Parathyroid adenoma (tissue), 2 donors: ENCODE results near the gene IFIH1.

Source experiments
- H2AFZ ChIP-seq: fragments of 300-600 bp; sonication (generic); one replicate; pipeline ENCODE4 v1.7.0; 2017; ENCODE audit warnings: antibody characterized with exemption, mild to moderate bottlenecking
- H3K27ac ChIP-seq: fragments of 300-600 bp; sonication (generic); one replicate; pipeline ENCODE4 v1.7.0; 2017
- H3K27me3 ChIP-seq: fragments of 300-600 bp; sonication (generic); one replicate; pipeline ENCODE4 v1.7.0; 2017; ENCODE audit warnings: low read length; ENCODE audit not compliant: control insufficient read depth, insufficient read depth
- H3K36me3 ChIP-seq: fragments of 300-600 bp; sonication (generic); one replicate; pipeline ENCODE4 v1.7.0; 2017; ENCODE audit warnings: low read length; ENCODE audit not compliant: control insufficient read depth, insufficient read depth
- H3K4me1 ChIP-seq: fragments of 300-600 bp; sonication (generic); one replicate; pipeline ENCODE4 v1.7.0; 2017; ENCODE audit warnings: control low read depth
- H3K4me2 ChIP-seq: fragments of 300-600 bp; sonication (generic); one replicate; pipeline ENCODE4 v1.7.0; 2017; ENCODE audit warnings: low read length
- H3K4me3 ChIP-seq: fragments of 300-600 bp; sonication (generic); one replicate; pipeline ENCODE4 v1.7.0; 2017; ENCODE audit warnings: low read depth, low read length
- H3K79me2 ChIP-seq: fragments of 300-600 bp; sonication (generic); one replicate; pipeline ENCODE4 v1.7.0; 2017; ENCODE audit warnings: control low read depth
- H3K9ac ChIP-seq: fragments of 300-600 bp; sonication (generic); one replicate; pipeline ENCODE4 v1.7.0; 2017; ENCODE audit warnings: mild to moderate bottlenecking
- H3K9me3 ChIP-seq: fragments of 300-600 bp; sonication (generic); one replicate; pipeline ENCODE4 v1.7.0; 2017; ENCODE audit warnings: low read length; ENCODE audit not compliant: control insufficient read depth
- CTCF ChIP-seq: fragments of 300-600 bp; sonication (generic); IDR thresholded peaks from one replicate; pipeline ENCODE4 v1.7.0; 2017; ENCODE audit warnings: antibody characterized with exemption, mild to moderate bottlenecking
- donor health status: primary hyperparathyroidism.

IFIH1 gene

GRCh38 chr2:162308747-162309503, 9.6 kb downstream of the IFIH1 start:
- Histone ChIP-seq H3K79me2 (no peaks in the 10 kb centered on the region), H3K36me3 (no peaks in the 10 kb centered on the region), H3K27me3 (no peaks in the 10 kb centered on the region), H3K9me3 (no peaks in the 10 kb centered on the region), H3K4me2 (no peak overlapping the region), H3K9ac (no peak overlapping the region), H3K4me1 (no peaks in the 10 kb centered on the region), H2AFZ (no peak overlapping the region), H3K4me3 (no peak overlapping the region), H3K27ac (no peak overlapping the region)
- TF ChIP-seq CTCF, result no peak

- no peak overlapping the region for H3K9ac ChIP-seq
- H3K4me1 ChIP-seq, result no peaks in the 10 kb centered on the region
- H3K4me2 ChIP-seq, result no peak overlapping the region
- no peak overlapping the region for H2AFZ ChIP-seq
- no peak for TF ChIP-seq CTCF
- H3K9me3 ChIP-seq, result no peaks in the 10 kb centered on the region
- H3K27me3 ChIP-seq, result no peaks in the 10 kb centered on the region
- no peaks in the 10 kb centered on the region for H3K36me3 ChIP-seq
- no peaks in the 10 kb centered on the region for H3K79me2 ChIP-seq
- no peak overlapping the region for H3K27ac ChIP-seq
- no peak overlapping the region for H3K4me3 ChIP-seq
Measured at GRCh38 chr2:162305901-162306300, 12.6 kb downstream of the IFIH1 start.

DNA sequence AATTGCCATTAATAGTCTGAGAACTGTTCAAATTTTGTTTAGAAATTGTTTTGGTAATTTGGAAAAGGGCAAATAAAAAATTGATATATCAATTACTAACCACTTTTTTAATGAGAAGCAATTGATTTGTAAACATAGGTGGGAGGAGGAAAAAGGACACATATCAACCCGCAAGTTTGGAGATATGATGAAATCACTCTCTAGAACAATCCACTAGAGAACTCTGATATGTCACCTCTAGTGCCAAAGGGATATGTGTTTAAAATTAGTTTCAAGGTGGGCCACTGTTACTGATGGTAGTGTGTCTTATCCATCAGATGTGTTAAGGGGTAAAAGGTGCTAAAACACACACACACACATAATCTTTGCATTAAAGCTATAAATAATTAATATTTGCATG, 16.6 kb downstream of the IFIH1 start:
- H3K36me3 ChIP-seq, result no peaks in the 10 kb centered on the region

GRCh38 chr2:162301151-162301804, 17.2 kb downstream of the IFIH1 start:
- Histone ChIP-seq H3K27me3 (no peaks in the 10 kb centered on the region), H3K4me1 (no peaks in the 10 kb centered on the region), H3K79me2 (no peaks in the 10 kb centered on the region), H3K36me3 (no peaks in the 10 kb centered on the region), H3K9me3 (no peaks in the 10 kb centered on the region), H3K4me2 (no peak overlapping the region), H3K4me3 (no peak overlapping the region), H3K27ac (no peak overlapping the region), H3K9ac (no peak overlapping the region), H2AFZ (peak overlapping the region; percentile 6)
- peak; percentile 96 for TF ChIP-seq CTCF

More for the DNA sequence above, 16.6 kb downstream of the IFIH1 start:
- Histone ChIP-seq H3K27me3 (no peaks in the 10 kb centered on the region), H3K4me1 (no peaks in the 10 kb centered on the region), H3K4me3 (no peak overlapping the region), H2AFZ (no peak overlapping the region), H3K27ac (no peak overlapping the region), H3K79me2 (no peaks in the 10 kb centered on the region), H3K4me2 (no peak overlapping the region), H3K9me3 (no peaks in the 10 kb centered on the region), H3K9ac (no peak overlapping the region)
- TF ChIP-seq CTCF, result no peak
